Calu3 (cell line): ENCODE results near the gene IGFBPL1. TPM values are rescaled to one million over a fixed set of nuclear protein-coding genes. Genes with fewer than 3 reads are reported as not detected.

ENCODE experiments used
- BruUV-seq: library from RNA; stranded (reverse); fragments of 400-500 nt; replicated peaks from 2 replicates; lab custom pipeline; 2021; lab: Mats Ljungman, UMichigan
- CTCF ChIA-PET: fragments of 300-600 bp; sonication (Branson Sonifier 250); formaldehyde crosslinking; loops from one replicate; lab custom pipeline; 2022; ENCODE audit warnings: antibody characterized with exemption; lab: Charles Lee
- DNase-seq: peaks from one replicate; pipeline ENCODE4 v3.0.0; 2022
- H3K27ac Mint-ChIP-seq: one replicate; pipeline ENCODE4 v1.8.0; 2022; ENCODE audit warnings: mixed read lengths; ENCODE audit not compliant: unreplicated experiment
- H3K27me3 Mint-ChIP-seq: one replicate; pipeline ENCODE4 v1.8.0; 2022; ENCODE audit warnings: mixed read lengths; ENCODE audit not compliant: unreplicated experiment
- H3K36me3 Mint-ChIP-seq: one replicate; pipeline ENCODE4 v1.8.0; 2022; ENCODE audit warnings: mild to moderate bottlenecking, moderate library complexity, mixed read lengths; ENCODE audit not compliant: insufficient read depth, unreplicated experiment
- H3K4me1 Mint-ChIP-seq: one replicate; pipeline ENCODE4 v1.8.0; 2022; ENCODE audit warnings: mild to moderate bottlenecking, low read depth, mixed read lengths; ENCODE audit not compliant: unreplicated experiment
- H3K4me3 Mint-ChIP-seq: one replicate; pipeline ENCODE4 v1.8.0; 2022; ENCODE audit warnings: mild to moderate bottlenecking, low read depth, moderate library complexity, mixed read lengths; ENCODE audit not compliant: unreplicated experiment
- H3K9me3 Mint-ChIP-seq: one replicate; pipeline ENCODE4 v1.8.0; 2022; ENCODE audit warnings: low read depth, mixed read lengths; ENCODE audit not compliant: unreplicated experiment
- CTCF ChIP-seq: fragments of 200-600 bp; IDR thresholded peaks from one replicate; pipeline ENCODE4 v1.8.0; 2022; ENCODE audit warnings: antibody characterized with exemption; ENCODE audit not compliant: unreplicated experiment
- intact Hi-C: fragments of 100-400 bp; cut with micrococcal nuclease; formaldehyde crosslinking; loops from one replicate; pipeline ENCODE4 v1.10.0; 2022; ENCODE audit not compliant: unreplicated experiment
- total RNA-seq: library from RNA; stranded (reverse); gene quantifications from 2 replicates; pipeline ENCODE4 v1.2.3, GENCODE V29; 2022

IGFBPL1 gene
- total RNA-seq, 1 experiment from 2014 or later = 2.0 TPM

GRCh38 chr9:38385896-38386295 lies 38.4 kb downstream of the IGFBPL1 start:
- no peak overlapping the region for H3K4me3 Mint-ChIP-seq
- TF ChIP-seq CTCF = no peak
- intact Hi-C loops = no loop called here
- H3K27me3 Mint-ChIP-seq = no peaks in the 10 kb centered on the region
- CTCF ChIA-PET = no interaction called here
- H3K36me3 Mint-ChIP-seq = peaks cover 3% of the 10 kb centered on the region
- DNase-seq = no peak
- no peak overlapping the region for H3K27ac Mint-ChIP-seq
- H3K4me1 Mint-ChIP-seq = peaks cover 9% of the 10 kb centered on the region
- no TSS peak for BruUV-seq
- peaks cover 4% of the 10 kb centered on the region for H3K9me3 Mint-ChIP-seq

GRCh38 chr9:38384990-38385848 lies 39.0 kb downstream of the IGFBPL1 start:
- Mint-ChIP-seq H3K9me3 (peaks cover 4% of the 10 kb centered on the region), H3K4me3 (no peak overlapping the region), H3K27ac (no peak overlapping the region), H3K4me1 (peaks cover 9% of the 10 kb centered on the region), H3K36me3 (peaks cover 3% of the 10 kb centered on the region), H3K27me3 (no peaks in the 10 kb centered on the region)
- TF ChIP-seq CTCF = no peak
- CTCF ChIA-PET = no interaction called here
- no peak for DNase-seq
- BruUV-seq = no TSS peak
- intact Hi-C loops = no loop called here

GRCh38 chr9:38382141-38382540 lies 42.1 kb downstream of the IGFBPL1 start:
- Mint-ChIP-seq H3K4me3 (no peak overlapping the region), H3K27me3 (no peaks in the 10 kb centered on the region), H3K27ac (no peak overlapping the region), H3K4me1 (peaks cover 9% of the 10 kb centered on the region), H3K36me3 (peaks cover 3% of the 10 kb centered on the region), H3K9me3 (peaks cover 4% of the 10 kb centered on the region)
- no TSS peak for BruUV-seq
- CTCF ChIA-PET = interaction anchor here (0.5 kb wide), 1 partner anchor 17 kb away, joined by 3 read pairs; no protein-coding TSS in a partner anchor
- no peak for TF ChIP-seq CTCF
- no peak for DNase-seq
- intact Hi-C loops = no loop called here

- no peak for TF ChIP-seq CTCF
- peaks cover 3% of the 10 kb centered on the region for H3K36me3 Mint-ChIP-seq
- BruUV-seq = no TSS peak
- H3K4me3 Mint-ChIP-seq = no peak overlapping the region
- no peak overlapping the region for H3K27ac Mint-ChIP-seq
- CTCF ChIA-PET = no interaction called here
- DNase-seq = peak; percentile 26
- intact Hi-C loops = no loop called here
- peaks cover 9% of the 10 kb centered on the region for H3K4me1 Mint-ChIP-seq
- H3K9me3 Mint-ChIP-seq = peaks cover 4% of the 10 kb centered on the region
- H3K27me3 Mint-ChIP-seq = no peaks in the 10 kb centered on the region
Observed at GRCh38 chr9:38380872-38381534, 43.3 kb downstream of the IGFBPL1 start.
